Epithelial cell of prostate (primary cell): Measurements from ENCODE around the gene CYP27C1.

Experiments used
- DNase-seq: peaks from one replicate; pipeline ENCODE4 v3.0.0-alpha.2; 2011; ENCODE audit warnings: low read depth, low spot score
- H3K27ac ChIP-seq: fragments of 450-650 bp; 2 replicates; pipeline ENCODE4 v1.5.1; 2017; ENCODE audit warnings: mild to moderate bottlenecking

CYP27C1 gene

DNA sequence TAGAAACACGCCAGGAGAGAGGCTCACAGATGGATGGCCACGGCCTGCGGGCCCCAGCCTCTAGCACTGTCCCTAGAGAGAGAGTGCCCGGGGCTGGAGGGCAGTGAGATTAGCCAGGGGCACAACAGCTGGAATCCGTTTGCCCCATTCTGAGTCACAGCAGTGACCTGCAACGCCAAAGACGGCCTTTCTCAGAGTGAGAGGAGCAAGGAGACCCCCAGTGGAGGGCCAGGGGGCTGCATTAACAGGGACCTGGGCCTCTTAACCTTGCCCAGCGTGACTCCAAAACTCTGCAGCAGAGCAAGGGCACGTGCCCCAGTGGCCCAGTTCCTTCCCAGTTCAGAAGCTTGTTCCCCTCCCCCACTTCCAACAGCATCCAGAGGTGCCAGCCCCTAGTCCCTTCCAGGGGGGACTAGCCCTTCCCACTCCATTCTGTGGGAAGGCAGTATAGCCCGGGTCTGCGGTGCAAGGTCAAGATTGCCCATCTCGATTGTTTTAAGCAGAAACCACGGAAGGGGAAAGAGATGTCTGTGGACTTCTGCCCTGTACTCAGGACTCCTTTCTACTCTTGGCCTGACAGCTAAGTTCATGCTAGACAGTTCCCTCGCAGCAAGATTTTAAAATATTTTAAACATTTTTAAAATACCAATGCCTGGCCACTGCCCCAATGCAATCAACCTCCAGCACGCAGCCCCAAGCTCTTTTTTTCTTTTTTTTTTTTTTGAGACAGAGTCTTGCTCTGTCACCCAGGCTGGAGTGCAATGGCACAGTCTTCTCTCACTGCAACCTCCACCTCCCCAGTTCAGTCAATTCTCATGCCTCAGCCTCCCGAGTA lies 62.2 kb downstream of the CYP27C1 start:
- no peak for DNase-seq
- H3K27ac ChIP-seq, result no peak overlapping the region

DNA sequence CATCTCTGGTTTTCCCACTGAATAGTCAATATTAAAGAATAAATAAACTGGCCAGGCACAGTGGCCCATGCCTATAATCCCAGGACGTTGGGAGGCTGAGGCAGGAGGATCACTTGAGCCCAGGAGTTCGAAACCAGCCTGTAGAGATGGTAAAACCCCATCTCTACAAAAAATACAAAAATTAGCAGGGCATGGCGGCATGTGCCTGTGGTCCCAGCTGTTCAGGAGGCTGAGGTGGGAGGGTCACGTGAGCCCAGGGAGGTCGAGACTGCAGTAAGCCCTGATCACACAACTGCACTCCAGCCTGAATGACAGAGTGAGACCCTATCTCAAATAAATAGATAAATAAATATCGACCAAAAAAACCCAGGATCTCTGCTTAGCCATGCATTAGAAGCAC lies 63.0 kb downstream of the CYP27C1 start:
- H3K27ac ChIP-seq, result no peak overlapping the region
- no peak for DNase-seq

DNA sequence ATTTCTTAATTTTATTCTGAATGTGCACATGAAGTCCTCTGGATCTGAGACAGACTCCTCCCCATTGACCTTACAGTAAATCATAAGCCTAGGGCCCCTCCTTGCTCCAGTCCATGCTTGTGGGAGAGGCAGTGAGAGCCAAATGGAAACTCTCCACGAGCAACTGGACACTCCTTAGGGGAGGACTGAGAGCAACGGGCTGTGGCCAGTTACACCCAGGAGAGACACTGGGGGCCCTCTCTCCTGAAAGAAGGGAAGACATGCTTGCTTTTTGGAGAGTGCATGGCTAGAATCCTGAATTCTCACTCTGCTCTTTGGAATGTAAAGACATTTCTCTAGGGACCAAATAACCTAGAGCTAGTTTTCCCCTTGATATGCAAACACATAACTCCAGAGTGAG lies 64.2 kb downstream of the CYP27C1 start:
- DNase-seq, result no peak
- H3K27ac ChIP-seq, result no peak overlapping the region

DNA sequence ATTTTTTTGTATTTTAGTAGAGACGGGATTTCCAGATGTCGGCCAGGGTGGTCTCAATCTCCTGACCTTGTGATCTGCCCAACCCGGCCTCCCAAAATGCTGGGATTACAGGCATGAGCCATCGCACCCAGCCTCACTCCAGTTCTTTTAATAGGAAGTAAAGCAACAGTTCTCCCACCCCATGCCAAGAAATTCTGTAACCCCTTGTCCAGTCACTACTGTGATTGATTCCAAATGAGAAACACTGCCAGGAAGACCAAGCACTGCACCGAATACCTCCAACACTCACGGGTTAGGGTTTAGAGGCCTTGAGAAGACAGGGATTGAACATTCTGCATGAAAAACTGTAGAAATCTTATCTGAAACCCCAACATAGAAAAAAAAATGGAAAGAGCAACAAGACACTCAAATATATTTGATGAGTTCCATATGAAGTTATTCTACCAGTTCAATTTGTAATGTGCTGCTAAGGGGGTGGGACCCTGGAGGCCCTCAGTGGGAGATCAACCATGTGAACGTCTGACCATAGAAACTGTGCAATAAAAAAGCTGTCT lies 65.0 kb downstream of the CYP27C1 start:
- H3K27ac ChIP-seq, result no peak overlapping the region
- DNase-seq, result no peak

- no peak for DNase-seq
- H3K27ac ChIP-seq, result no peak overlapping the region
These were observed 65.7 kb downstream of the CYP27C1 start for GRCh38 chr2:127154396-127154795.

- no peak for DNase-seq
- no peak overlapping the region for H3K27ac ChIP-seq
These were observed 66.4 kb downstream of the CYP27C1 start for GRCh38 chr2:127153691-127154158.

DNA sequence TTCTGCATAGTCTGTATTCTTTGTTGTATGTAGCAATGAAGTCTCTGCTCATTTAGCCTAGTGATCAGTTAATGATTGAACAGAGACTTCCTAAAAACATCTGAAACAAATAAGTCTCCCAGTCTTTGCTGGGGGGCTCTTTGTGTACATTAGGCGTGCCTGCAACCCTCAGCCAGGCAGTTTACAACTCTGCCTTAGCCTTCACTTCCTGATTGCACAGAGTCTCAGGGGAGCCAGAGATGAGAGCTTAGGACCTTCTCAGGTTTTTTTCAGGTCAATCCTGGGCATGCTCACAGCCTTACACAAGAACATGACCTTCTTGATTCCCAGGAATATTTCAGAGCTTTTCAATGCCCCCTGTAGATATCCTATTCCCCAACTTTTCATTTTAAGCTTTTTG lies 69.1 kb downstream of the CYP27C1 start:
- H3K27ac ChIP-seq, result no peak overlapping the region
- DNase-seq, result no peak

- DNase-seq, result peak; percentile 80
- peak overlapping the region; percentile 78 for H3K27ac ChIP-seq
These were observed 70.7 kb downstream of the CYP27C1 start for GRCh38 chr2:127149384-127149783.

GRCh38 chr2:127146820-127147502 lies 73.1 kb downstream of the CYP27C1 start:
- no peak for DNase-seq
- H3K27ac ChIP-seq, result no peak overlapping the region

DNA sequence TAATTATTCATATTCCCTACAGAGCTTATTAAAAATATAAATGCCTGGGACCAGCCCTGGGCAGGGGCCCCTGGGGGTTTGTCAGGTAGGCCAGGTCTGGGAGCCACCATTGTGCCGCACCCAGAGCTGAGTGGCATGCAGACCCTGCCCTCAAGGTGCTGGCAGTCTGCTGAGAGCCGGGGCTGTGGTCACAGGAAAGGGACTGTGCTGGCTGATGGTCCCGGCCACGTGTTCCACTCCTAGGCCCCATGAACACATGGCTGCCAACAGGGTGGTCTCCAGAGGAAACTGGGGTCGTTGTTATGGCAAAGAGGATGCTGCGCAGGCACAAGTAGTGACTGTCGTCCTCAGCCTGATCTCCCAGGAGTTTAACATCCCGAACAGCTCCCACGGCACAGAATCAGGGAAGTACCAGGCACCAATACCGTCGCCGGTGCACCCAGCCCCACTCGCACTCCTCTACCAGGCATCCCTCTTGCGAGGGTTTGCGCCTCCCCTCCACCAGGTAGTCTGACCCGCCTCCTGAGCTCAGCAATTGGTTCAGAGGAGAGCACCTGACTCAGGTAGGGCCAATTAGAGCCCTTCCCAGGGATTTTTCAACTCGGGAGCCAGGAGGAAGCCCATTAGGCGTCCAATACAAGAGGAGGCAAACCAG lies 73.9 kb downstream of the CYP27C1 start:
- no peak overlapping the region for H3K27ac ChIP-seq
- no peak for DNase-seq

- DNase-seq, result no peak
- H3K27ac ChIP-seq, result no peak overlapping the region
These were observed 74.7 kb downstream of the CYP27C1 start for GRCh38 chr2:127145280-127145895.

DNA sequence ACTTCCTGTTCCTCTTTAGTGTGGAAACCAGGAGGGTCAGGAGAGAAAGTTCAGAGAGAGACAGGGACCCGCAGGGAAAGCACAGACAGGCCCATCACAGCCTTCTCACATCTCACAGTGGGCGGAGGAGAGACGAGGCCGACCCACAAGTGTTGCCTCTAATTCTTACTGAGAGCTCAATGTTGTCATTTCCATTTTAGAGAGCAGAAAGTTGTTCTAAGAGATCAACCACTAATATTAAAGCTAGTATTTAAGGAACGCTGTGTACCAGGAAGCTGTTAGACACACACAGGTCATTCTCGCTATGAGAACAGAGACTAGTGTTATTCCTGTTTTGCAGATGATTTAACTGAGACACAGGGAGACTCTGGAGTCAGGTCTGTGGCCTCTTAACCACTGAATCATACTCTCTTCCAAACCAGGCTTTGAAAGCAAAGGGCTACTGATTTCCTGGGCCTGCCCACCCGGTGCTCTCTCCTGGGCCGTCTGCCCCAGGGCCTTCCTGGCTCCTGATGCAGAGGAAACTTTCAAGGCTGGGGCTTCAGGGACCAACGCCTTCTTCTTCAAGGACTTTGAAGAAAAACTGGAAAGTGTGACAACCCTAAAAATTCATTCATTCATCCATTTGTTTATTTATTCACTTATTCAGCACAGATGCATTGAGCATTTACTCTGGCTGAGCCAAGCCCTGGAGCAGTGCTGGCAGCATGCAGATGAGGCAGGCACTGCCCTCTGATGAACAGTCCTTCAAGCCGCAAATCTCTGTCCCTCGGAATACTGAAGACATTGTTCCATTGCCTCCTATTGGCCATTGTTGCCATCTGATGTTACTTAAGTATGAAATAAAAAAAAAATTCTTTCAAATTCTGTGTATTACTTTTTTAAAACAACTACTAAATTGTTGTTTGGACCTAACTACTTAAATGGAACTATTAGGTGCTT lies 76.0 kb downstream of the CYP27C1 start:
- H3K27ac ChIP-seq, result no peak overlapping the region
- DNase-seq, result no peak

DNA sequence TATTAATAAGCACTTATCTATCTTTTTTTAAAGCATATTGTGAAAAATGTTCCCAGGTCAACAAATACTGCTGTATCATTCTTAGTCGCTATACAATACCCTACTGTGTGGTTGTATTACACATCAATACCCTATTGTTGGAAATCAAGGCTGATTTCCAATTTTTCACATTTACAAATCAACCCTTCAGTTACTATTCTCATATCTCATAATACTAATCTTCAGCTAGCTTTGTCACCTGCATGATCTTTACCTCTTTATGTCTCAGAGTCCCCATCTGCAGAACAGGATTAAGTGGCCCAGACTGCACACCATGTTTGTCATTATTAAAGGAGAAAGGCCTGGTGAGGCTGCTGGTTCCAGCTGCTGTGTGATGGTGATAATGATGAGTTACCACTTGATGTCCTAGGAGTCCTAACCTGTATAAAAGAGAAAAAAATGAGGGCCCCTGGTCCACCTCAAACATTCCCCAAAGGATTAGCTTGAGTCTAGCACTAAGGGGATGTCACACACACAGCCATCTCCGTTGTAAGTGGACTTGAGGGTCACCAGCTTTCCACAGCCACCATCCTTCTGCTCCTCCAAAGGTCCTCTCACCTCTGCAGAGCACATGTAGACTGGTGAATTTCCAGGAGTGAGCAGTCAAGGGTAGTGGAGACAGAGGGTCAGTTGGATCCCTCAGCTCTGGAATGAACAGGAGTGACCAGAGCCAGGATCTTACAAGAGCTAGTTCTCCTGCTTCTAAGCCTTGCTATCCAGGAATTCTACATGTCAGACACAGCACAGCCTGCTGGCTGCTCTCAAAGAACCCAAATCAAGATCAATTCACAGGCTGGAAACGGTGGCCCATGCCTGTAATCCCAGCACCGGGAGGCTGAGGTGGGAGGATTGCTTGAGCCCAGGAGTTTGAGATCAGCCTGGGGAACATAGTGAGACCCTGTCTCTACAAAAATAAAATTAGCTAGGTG lies 77.2 kb downstream of the CYP27C1 start:
- H3K27ac ChIP-seq, result no peak overlapping the region
- DNase-seq, result no peak

- no peak for DNase-seq
- H3K27ac ChIP-seq, result no peak overlapping the region
These were observed 79.6 kb downstream of the CYP27C1 start for GRCh38 chr2:127140538-127140937.

DNA sequence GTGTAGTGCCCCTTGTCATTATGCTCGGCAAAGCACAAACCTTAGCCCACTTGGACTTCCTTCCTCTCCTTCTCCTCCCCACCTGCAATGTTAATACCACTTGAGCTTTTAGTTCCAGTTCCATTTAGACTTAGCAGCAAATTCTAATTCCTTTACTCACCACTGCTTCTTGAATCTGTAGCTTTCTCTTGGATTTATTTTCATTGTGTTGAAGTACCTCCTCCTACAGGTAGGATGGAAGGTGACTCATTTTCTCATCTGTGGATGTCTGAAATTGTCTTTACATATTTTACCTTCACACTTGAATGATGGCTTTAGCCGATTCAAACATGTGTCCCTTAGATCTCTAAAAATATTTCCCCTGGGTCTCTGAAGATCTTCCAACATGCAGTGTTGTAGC lies 80.3 kb downstream of the CYP27C1 start:
- no peak overlapping the region for H3K27ac ChIP-seq
- DNase-seq, result no peak

- H3K27ac ChIP-seq, result no peak overlapping the region
- DNase-seq, result no peak
These were observed 81.8 kb downstream of the CYP27C1 start for GRCh38 chr2:127138281-127138680.

DNA sequence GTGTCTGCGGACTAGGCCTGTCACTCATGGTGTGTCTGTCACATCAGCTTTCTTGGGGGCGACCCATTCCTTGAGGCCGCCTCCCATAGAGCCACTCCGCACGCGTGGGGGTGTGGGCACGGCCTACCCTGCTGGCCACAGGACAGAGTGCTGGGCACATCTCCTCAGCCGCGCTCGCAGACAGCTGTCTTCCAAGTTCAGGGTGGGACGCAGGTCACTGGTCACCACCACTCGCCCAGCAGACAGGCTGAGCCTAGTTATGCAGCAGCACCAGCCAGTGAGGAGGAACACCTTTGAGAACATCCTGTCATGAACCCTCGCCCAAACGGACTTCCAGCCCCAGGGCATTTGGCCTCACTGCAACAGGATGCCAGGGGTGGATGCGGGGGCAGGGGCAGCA lies 82.4 kb downstream of the CYP27C1 start:
- DNase-seq, result no peak
- H3K27ac ChIP-seq, result no peak overlapping the region

GRCh38 chr2:127137225-127137624 lies 82.9 kb downstream of the CYP27C1 start:
- no peak for DNase-seq
- H3K27ac ChIP-seq, result no peak overlapping the region
